Stomach (tissue), 9 donors: ENCODE results near the gene STX1B. TPM values are rescaled to one million over a fixed set of nuclear protein-coding genes. Genes with fewer than 3 reads are reported as not detected.
A peak's percentile ranks its signal among the peaks of the same experiment; 100 is the strongest.

Source experiments
- DNase-seq, 2 donors: peaks; one replicate each; pipeline versions ENCODE4 v3.0.0 to v3.0.0-alpha.2; 2013 to 2019
- H3K27ac ChIP-seq, 5 donors: fragments of 200-600 bp in 4 of 5; sonication (generic) in 4 of 5; one replicate each; pipeline ENCODE4 v1.5.1; 2013 to 2019; ENCODE audit warnings: mild to moderate bottlenecking in 1 of 5, moderate library complexity in 1 of 5
- H3K27me3 ChIP-seq, 3 donors: fragments of 200-600 bp; sonication (generic); one replicate each; pipeline ENCODE4 v1.5.1; 2017 to 2019; ENCODE audit warnings: mixed run types in 1 of 3
- H3K36me3 ChIP-seq, 4 donors: fragments of 200-600 bp; sonication (generic); 1 replicate in 3 of 4; 2 replicates in 1 of 4; pipeline ENCODE4 v1.5.1; 2016 to 2019
- H3K4me1 ChIP-seq, 4 donors: fragments of 200-600 bp; sonication (generic); one replicate each; pipeline ENCODE4 v1.5.1; 2016 to 2019
- H3K4me3 ChIP-seq, 4 donors: fragments of 200-600 bp; sonication (generic) in 3 of 4; one replicate each; pipeline ENCODE4 v1.5.1; 2016 to 2019; ENCODE audit warnings: mild to moderate bottlenecking in 1 of 4
- H3K9me3 ChIP-seq, 4 donors: fragments of 200-600 bp; sonication (generic); one replicate each; pipeline ENCODE4 v1.5.1; 2016 to 2019
- EP300 ChIP-seq: sonication (generic); formaldehyde crosslinking; IDR thresholded peaks from one replicate; pipeline ENCODE4 v1.6.1; 2017; ENCODE audit warnings: antibody characterized with exemption
- POLR2A ChIP-seq, 4 donors: fragments of 450-650 bp; IDR thresholded peaks; one replicate each; pipeline ENCODE4 v1.6.1; 2016; ENCODE audit warnings: antibody characterized with exemption in 4 of 4, control low read depth in 2 of 4, mild to moderate bottlenecking in 1 of 4, moderate library complexity in 1 of 4
- POLR2AphosphoS5 ChIP-seq, 3 donors: sonication (generic); formaldehyde crosslinking; IDR thresholded peaks; one replicate each; pipeline ENCODE4 v1.6.1; 2016; ENCODE audit warnings: antibody characterized with exemption in 3 of 3
- WGBS, 5 donors: extraction: QIAGEN DNeasy Blood & Tissue Kit in 3 of 5; methylation state at CpG; one replicate each; pipeline versions ENCODE4 v1.1.5 to v1.1.7; 2013 to 2018; 5-methylcytosine and 5-hydroxymethylcytosine counted together
- intact Hi-C: fragments of 100-400 bp; cut with DNase I; formaldehyde crosslinking; loops from one replicate; pipeline ENCODE4 v1.15.1; 2023; ENCODE audit warnings: low total_unique reads
- polyA plus RNA-seq, 3 donors: library from polyadenylated mRNA; stranded (reverse); fragments of 200-250 nt; gene quantifications; one replicate each; pipeline ENCODE4 v1.2.3, GENCODE V29; 2013
- total RNA-seq, 5 donors: library from RNA; depleted of rRNA; stranded (reverse); fragments of >200 nt; gene quantifications; one replicate each; pipeline versions ENCODE4 v1.1.0 to v1.2.3, GENCODE V29; 2014 to 2016
- TF ChIP-seq, protein P1 (sequence below), 7 experiments: fragments of 450-650 bp in 4 of 7; fragments of 200-600 bp in 3 of 7; sonication (generic) in 3 of 7; IDR thresholded peaks; one replicate each; pipeline ENCODE4 v1.5.1; 2016 to 2019; ENCODE audit warnings: antibody characterized with exemption in 7 of 7, control low read depth in 2 of 7, mild to moderate bottlenecking in 1 of 7
- donor health status: healthy with polysubstance abuse.
- donor health status: Bipolar disorder and iron deficiency.
- donor health status: healthy.

STX1B gene
- total and polyA plus RNA-seq, 8 donors: 0.15 to 1.00 (median 0.66) TPM; not detected in 4

DNA sequence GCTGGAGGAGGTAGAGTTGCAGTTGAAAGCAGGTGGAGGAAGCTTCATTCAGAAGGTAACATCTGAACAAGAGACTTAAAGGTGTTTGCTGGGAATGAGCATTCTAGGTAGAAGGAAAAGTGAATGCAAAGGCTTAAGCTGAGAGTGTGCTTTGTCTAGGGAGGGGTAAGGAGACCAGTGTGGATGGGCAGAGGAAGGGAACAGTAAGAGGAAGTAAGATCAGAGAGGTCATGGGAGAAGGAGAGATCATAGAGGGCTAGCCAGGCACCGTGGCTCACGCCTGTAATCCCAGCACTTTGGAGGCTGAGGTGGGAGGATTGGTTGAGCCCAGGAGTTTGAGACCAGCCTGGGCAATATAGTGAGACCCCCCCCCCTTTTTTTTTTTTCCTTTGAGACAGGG is 26.3 kb upstream of the STX1B start:
- peaks cover 5 to 42% (median 24%) of the 10 kb centered on the region in 4 donors for H3K4me1 ChIP-seq
- DNase-seq: no peak
- H3K36me3 ChIP-seq: peaks cover 41 to 71% (median 67%) of the 10 kb centered on the region in 4 donors
- H3K27ac ChIP-seq: no peak overlapping the region
- no peak overlapping the region for H3K4me3 ChIP-seq
- no peak for TF ChIP-seq EP300
- TF ChIP-seq, protein P1, sequence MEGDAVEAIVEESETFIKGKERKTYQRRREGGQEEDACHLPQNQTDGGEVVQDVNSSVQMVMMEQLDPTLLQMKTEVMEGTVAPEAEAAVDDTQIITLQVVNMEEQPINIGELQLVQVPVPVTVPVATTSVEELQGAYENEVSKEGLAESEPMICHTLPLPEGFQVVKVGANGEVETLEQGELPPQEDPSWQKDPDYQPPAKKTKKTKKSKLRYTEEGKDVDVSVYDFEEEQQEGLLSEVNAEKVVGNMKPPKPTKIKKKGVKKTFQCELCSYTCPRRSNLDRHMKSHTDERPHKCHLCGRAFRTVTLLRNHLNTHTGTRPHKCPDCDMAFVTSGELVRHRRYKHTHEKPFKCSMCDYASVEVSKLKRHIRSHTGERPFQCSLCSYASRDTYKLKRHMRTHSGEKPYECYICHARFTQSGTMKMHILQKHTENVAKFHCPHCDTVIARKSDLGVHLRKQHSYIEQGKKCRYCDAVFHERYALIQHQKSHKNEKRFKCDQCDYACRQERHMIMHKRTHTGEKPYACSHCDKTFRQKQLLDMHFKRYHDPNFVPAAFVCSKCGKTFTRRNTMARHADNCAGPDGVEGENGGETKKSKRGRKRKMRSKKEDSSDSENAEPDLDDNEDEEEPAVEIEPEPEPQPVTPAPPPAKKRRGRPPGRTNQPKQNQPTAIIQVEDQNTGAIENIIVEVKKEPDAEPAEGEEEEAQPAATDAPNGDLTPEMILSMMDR (IDR thresholded peaks at IDR 0.05): no peak
- WGBS, 5 donors: 48 to 73% (median 72%) methylated on average over 2 of the region's 2 CpGs
- no peaks in the 10 kb centered on the region for H3K9me3 ChIP-seq
- intact Hi-C loops: no loop called here
- H3K27me3 ChIP-seq: no peaks in the 10 kb centered on the region

DNA sequence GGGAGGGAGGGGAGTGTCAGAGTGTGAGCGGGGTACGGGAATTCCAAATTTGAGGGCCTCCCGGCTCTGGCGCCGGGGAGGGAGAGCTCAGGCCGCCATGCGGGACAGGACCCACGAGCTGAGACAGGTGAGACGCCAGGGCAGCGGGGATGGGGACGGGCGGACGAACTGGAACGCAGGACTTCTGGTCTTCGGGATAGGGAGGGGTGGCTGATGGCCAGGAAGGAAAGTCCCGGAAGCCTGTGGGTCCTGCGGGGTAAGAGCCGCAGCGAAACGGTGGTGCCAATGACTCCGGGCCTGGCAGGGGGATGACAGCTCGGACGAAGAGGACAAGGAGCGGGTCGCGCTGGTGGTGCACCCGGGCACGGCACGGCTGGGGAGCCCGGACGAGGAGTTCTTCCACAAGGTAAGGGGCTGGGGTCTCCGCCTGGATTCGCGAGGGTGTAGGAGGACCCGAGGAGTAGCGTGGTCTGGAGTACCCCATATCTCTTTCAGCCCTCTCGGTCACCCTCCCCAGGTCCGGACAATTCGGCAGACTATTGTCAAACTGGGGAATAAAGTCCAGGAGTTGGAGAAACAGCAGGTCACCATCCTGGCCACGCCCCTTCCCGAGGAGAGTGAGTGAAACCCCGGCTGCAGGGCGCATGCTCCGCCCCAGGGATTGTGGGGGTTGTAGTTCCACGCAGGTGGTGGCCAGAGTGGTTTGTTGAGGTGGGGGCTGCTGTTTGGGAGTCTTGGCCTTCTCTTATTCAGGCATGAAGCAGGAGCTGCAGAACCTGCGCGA is 23.5 kb upstream of the STX1B start:
- Histone ChIP-seq H3K4me1 (peaks cover 5 to 43% (median 24%) of the 10 kb centered on the region in 4 donors), H3K36me3 (peaks cover 24 to 44% (median 40%) of the 10 kb centered on the region in 4 donors), H3K9me3 (no peaks in the 10 kb centered on the region), H3K27ac (peak overlapping the region; percentile 86 to 96 (median 92)), H3K27me3 (no peaks in the 10 kb centered on the region), H3K4me3 (peak overlapping the region; percentile 90 to 99 (median 96))
- peak; percentile 93 to 96 for DNase-seq
- intact Hi-C loops: no loop called here
- TF ChIP-seq EP300: no peak
- peak; percentile 47 to 73 (median 65) for TF ChIP-seq POLR2AphosphoS5 (IDR thresholded peaks at IDR 0.05)
- WGBS, 5 donors: 0 to 1% (median 1%) methylated on average over 40 to 47 of the region's 47 CpGs

DNA sequence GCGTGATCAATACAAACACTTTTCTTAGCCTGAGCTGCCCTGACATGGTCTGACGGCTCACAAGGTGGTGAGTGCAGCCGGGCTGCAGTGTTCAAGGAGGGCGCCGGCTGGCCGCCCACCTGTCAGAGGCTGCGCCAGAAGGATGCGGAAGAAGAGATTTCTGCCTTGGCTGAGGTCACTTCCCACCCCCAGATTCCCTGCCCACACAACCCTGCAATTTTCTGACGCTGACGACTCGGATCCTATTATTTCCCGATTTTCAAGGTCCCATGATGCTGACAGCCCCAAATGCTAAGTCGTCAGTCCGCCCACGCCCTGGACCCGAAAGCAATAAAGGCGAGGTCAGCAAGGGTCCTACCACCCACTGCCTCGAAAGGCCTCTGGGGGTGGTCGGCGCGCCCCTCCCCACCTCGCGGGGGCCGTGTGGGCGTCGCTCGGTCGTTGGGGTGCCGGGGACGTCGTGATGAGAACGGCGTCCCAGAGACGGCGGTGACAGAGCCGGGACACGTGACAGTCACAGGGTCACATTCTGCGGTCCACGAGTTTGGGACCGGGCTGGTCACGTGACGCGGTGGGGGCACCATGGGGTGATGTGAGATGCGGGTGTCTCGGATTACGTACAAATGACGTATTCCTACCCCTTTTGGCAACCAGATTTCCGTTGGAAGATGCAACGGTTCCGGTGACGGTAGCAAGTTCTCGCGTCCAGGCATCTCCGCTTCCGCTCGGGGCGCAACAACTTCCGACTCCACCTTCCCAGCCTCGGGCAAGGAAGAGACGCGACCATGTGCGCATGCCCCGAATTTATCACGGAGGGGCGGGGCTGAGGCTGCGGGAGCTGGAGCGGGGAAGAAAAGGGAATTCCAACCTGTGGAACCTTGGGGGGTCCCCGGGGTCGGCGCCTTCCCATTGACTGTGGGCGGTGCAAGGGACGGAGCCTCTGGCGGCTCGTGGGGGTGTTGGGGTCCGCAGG is 22.6 kb upstream of the STX1B start, which contains the start of gene STX4:
Gene STX4, plus strand, starts transcription at position 823 of the 973 bp plus-strand sequence. CDS start 248 bp downstream, outside the sequence.
- H3K27me3 ChIP-seq: no peaks in the 10 kb centered on the region
- 0 to 1% (median 1%) methylated on average over 48 to 75 of the region's 75 CpGs for WGBS, 5 donors

DNA sequence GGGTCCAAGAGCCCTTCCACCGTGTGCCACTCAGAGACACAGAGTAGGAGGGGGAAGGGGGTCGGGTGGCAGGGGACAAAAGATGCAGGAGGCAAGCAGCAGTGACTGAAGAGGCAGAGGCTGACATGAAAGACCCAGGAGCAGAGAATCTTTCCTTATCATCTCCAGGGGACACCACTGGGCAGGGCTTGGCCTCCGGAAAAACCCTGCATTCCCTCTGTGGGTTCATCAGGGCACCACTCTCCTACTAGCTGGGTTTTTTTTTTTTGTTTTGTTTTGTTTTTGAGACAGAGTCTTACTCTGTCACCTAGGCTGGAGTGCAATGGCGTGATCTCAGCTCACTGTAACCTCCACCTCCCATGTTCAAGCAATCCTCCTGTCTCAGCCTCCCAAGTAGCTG is 20.8 kb upstream of the STX1B start:
- Histone ChIP-seq H3K27me3 (no peaks in the 10 kb centered on the region), H3K4me1 (peaks cover 5 to 35% (median 24%) of the 10 kb centered on the region in 4 donors), H3K36me3 (peaks cover 11 to 20% (median 18%) of the 10 kb centered on the region in 4 donors), H3K9me3 (no peaks in the 10 kb centered on the region), H3K27ac (peak overlapping the region in 1 of 5 donors; percentile 92), H3K4me3 (no peak overlapping the region)
- 78 to 86% (median 82%) methylated on average over 4 of the region's 4 CpGs for WGBS, 5 donors
- no peak for TF ChIP-seq POLR2A (IDR thresholded peaks at IDR 0.05)
- TF ChIP-seq EP300: no peak
- TF ChIP-seq, protein P1 (IDR thresholded peaks at IDR 0.05): no peak
- no peak for TF ChIP-seq POLR2AphosphoS5 (IDR thresholded peaks at IDR 0.05)
- intact Hi-C loops: no loop called here
- DNase-seq: no peak

More for the DNA sequence above, 22.6 kb upstream of the STX1B start, which contains the start of gene STX4:
- Histone ChIP-seq H3K4me1 (peaks cover 5 to 43% (median 24%) of the 10 kb centered on the region in 4 donors), H3K27ac (peak within 1 kb of the TSS; percentile 86 to 96 (median 92)), H3K4me3 (peak within 1 kb of the TSS; percentile 90 to 99 (median 96)), H3K9me3 (no peaks in the 10 kb centered on the region), H3K36me3 (peaks cover 16 to 35% (median 31%) of the 10 kb centered on the region in 4 donors)
- intact Hi-C loops: no loop called here
- TF ChIP-seq POLR2A (IDR thresholded peaks at IDR 0.05): no peak
- TF ChIP-seq POLR2AphosphoS5 (IDR thresholded peaks at IDR 0.05): peak; percentile 71 to 91 (median 77)
- DNase-seq: peak; percentile 99

DNA sequence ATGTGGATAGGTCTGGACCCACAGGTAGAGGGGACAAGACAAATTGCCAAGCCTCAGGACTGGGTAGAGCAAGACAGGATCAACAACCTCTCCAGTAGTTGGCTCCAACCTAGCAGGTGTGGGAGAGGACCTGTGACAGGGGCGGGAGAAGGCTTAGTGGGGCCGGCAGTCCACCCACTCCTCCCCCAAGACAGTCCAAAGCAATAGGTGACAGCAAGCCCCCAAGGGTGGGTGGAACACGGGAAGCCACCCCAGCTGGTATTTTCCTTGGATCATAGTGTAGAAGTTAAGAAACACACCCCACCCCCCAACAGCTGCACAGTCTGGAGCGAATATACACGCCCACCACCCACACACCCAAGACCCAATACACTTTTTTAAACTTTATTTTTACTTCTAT is 18.8 kb upstream of the STX1B start:
- Histone ChIP-seq H3K27ac (no peak overlapping the region), H3K36me3 (no peaks in the 10 kb centered on the region), H3K4me1 (peaks cover under 1 to 16% (median 14%) of the 10 kb centered on the region in 4 donors), H3K9me3 (no peaks in the 10 kb centered on the region), H3K27me3 (no peaks in the 10 kb centered on the region), H3K4me3 (no peak overlapping the region)
- intact Hi-C loops: no loop called here
- 72 to 88% (median 84%) methylated on average over 4 to 5 of the region's 5 CpGs for WGBS, 5 donors
- TF ChIP-seq, protein P1 (IDR thresholded peaks at IDR 0.05): no peak
- no peak for TF ChIP-seq EP300
- TF ChIP-seq POLR2AphosphoS5 (IDR thresholded peaks at IDR 0.05): no peak
- no peak for TF ChIP-seq POLR2A (IDR thresholded peaks at IDR 0.05)
- DNase-seq: no peak
